HG02610 (cell line): ENCODE results near the gene CCR4.
"Not testable (repeated sequence)": the region's sequence is repeated elsewhere in the genome, so short reads cannot be mapped to it uniquely, and the experiment has no call there.

ENCODE experiments used
- ATAC-seq: cut with Tn5 transposase; IDR thresholded peaks from one replicate; pipeline ENCODE4 v1.9.1; 2021; ENCODE audit warnings: mild to moderate bottlenecking, moderate library complexity; ENCODE audit not compliant: unreplicated experiment

The CCR4 gene

DNA sequence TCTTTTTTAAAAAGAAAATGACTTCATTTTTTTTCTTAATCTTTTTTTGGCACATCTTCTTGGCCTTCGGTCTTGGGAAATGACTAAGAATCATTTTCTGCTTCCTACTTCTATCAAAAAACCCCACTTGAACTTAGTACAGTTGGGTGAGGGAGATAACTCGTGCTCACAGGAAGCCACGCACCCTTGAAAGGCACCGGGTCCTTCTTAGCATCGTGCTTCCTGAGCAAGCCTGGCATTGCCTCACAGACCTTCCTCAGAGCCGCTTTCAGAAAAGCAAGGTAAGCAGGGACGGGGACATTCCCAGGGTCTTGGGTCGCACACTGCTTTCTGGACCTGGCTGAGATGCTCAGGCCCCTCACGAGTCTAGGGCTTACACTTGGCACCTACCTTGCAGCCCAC lies at the start of gene CCR4:
Gene CCR4, plus strand, starts transcription at position 235 of the 402 bp plus-strand sequence. CDS start 1,779 bp downstream, outside the sequence.
- no peak for ATAC-seq

DNA sequence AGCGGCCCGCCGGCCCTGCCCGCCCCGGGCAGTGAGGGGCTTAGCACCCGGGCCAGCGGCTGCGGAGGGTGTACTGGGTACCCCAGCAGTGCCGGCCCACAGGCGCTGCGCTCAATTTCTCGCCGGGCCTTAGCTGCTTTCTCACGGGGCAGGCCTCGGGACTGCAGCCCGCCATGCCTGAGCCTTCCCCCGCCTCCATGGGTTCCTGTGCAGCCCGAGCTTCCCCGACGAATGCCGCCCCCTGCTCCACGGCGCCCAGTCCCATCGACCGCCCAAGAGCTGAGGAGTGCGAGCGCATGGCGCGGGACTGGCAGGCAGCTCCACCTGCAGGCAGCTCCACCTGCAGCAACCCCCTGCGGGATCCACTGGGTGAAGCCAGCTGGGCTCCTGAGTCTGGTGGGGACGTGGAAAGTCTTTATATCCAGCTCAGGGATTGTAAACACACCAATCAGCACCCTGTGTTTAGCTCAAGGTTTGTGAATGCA lies 48.5 kb upstream of the CCR4 start:
- ATAC-seq, result peak; percentile 43

DNA sequence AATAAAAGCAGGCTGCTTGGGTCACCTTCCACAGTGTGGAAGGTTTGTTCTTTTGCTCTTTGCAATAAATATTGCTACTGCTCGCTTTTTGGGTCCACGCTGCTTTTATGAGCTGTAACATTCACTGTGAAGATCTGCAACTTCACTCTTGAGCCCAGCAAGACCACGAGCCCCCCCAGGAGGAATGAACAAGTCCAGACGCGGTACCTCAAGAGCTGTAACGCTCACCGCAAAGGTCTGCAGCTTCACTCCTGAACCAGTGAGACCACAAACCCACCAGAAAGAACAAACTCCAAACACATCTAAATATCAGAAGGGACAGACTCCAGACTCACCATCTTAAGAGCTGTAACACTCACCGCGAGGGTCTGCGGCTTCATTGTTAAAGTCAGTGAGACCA lies 47.5 kb upstream of the CCR4 start:
- ATAC-seq, result no peak

DNA sequence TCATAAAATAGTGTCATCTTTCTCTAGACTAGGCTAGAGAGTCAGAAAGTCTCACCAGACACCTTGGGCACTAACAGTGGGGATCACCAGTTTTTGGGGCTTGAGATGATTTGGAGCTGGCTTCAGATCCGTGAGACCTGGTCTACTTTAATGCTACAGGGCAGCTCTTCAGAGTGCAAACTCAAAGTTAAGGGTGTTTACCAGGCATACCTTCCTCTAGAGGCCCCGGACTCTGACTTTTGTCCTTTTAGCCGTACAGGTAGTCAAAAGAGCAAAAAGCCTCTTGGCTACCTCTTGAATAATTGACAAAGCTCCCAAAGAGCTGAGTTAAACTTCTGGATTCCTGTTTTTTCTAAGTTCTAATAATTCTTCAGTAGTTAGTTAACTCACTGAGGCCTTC lies 41.4 kb upstream of the CCR4 start:
- no peak for ATAC-seq

DNA sequence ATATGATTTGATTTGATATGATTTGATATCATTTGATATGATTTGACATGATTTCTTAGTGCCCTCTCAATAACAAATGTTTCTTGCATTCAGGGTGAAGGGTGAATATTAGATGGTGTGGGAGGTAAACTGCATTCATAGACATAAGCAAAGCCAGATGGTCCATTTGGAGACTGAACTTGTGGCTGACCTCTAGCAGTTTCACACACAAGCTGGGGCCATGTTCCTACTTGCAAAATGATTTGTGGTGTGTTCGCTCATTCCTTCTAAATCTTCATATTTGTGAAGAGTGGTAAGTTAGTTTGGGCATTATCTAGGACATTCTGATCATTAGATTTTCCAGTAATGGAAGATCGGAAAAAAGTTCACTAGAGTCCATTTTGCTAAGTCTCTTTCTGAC lies 40.5 kb upstream of the CCR4 start:
- no peak for ATAC-seq

DNA sequence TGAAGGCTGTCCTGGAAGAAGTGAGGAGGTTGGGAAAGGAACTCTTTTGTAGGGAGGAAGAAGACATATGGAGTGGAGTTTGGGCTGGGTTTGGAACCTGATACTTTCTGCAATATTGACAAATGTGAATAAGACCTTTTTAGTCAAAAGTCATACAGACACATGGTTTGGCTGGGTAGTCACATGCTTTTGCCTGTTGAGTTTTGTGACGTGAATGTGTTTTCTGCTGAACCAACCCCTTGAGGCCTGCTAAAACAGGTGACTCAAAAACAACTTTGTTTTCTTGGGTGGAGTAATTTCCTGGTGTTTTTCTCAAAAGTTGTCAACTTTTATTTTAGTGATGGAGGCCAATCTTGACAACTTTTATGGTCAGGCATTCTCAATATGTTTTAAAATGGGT lies 39.4 kb upstream of the CCR4 start:
- ATAC-seq, result no peak

DNA sequence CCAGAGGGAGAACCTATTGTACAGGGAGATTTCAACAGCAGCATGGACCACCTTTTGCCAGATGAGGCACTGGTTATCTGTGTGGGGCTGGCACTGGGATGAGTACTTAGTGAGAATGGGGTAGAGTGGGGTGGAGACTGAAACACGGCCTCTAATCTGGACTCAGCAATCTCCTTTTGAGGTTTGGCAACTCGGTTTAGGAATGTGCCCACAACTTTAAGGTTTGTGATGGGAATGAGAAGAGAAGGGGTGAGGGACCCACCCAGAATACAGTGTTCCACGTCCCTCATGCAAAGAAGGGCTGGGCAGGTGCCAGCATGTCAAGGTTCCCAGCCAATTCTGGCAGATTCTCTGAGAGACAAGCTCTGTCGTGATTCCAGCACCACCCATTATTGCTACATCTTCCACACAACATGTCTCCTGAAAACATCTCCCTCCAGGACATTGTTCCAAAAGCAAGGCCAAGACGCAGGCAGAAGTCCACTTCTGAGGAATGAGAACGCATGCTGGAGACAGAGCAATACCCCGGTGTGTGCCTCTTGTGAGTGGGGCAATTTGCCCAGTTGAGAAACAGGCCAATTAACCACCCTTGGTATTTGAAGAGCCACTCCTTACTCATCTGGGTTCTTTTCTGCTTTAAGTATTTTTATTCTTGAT lies 37.5 kb upstream of the CCR4 start:
- no peak for ATAC-seq

DNA sequence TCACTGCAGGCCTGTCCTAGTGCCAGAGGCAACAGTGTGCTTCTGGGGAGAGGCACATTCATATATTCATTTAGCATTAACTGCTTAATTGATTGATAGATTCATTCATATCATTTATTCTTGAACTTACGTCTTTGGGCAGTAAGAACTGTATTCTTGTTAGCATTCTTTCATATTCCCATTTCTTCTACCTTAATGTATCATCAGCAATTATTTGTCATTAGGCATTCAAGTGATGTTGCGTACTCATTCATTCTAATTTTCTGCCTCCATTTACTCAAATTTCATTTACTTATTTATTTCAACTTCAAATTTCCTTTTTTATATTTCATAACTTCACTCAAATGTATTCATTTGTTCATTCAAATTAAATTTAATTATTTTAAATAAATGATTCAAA lies 31.5 kb upstream of the CCR4 start:
- ATAC-seq, result no peak

DNA sequence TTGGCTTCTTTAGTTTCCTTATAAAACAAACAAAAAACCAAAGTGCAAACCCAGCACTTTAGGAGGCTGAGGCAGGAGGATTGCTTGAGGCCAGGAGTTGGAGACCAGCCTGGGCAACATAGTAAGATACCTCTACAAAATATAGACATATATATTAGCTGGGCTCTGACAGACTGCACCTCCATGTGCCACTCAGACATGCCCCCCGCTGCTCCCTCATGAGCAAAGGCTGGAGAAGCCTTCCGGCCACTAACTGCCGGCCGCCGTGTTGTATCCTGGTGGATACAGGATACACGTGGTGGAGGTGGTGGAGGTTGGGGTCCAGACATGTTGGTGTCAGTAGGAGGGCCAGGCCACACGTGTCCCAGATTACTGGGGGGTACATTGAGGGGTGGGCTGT lies 29.4 kb upstream of the CCR4 start:
- ATAC-seq, result no peak

DNA sequence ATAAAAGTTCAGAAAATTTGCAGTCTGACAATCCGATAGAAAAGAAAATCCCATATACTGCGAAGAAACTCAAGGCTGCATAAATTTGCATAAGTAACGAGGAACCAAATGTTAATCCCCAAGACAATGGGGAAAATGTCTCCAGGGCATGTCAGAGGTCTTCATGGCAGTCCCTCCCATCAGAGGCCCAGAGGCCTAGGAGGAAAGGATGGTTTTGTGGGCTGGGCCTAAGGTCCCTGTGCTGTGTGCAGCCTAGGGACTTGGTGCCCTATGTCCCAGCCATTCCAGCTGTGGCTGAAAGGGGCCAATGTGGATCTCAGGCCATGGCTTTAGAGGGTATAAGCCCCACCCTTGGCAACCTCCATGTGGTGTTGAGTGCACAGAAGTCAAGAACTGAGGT lies 21.3 kb upstream of the CCR4 start:
- ATAC-seq, result no peak

DNA sequence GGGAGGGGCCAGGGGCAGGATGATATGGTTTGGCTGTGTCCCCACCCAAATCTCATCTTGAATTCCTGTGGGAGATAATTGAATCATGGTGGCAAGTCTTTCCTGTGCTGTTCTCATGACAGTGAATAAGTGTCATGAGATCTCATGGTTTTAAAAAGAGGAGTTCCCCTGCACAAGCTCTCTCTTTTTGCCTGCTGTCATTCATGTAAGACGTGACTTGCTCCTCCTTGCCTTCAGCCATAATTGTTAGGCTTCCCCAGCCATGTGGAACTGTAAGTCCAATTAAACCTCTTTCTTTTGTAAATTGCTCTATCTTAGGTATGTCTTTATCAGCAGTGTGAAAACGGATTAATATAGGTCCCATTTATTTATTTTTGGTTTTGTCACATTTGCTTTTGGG lies 20.2 kb upstream of the CCR4 start:
- ATAC-seq, result not testable (repeated sequence)

DNA sequence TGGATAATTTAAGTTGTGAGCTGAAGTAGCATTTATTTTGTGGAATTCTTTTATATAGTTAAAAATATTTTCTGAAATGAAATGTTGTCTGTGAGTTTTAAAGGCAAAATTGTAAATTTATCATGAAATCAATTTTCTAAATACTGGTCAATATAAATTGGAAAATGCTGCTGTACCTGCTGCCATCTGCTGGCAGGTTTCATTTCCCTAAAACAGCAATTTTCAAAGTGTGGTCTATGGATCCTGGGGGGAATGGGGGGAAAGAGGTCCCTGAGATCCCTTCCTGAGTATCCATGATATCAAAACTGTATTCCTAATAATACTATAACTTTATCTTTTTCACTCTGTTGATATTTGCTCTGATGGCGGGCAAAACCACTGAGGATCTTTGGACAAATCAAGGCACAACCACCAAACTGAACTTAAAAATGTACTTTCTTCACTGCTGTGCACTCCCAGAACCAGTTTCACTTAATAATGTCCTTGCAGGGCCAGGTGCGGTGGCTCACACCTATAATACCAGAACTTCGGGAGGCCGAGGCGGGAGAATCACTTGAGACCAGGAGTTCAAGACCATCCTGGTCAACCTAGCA lies 17.2 kb upstream of the CCR4 start:
- no peak for ATAC-seq

DNA sequence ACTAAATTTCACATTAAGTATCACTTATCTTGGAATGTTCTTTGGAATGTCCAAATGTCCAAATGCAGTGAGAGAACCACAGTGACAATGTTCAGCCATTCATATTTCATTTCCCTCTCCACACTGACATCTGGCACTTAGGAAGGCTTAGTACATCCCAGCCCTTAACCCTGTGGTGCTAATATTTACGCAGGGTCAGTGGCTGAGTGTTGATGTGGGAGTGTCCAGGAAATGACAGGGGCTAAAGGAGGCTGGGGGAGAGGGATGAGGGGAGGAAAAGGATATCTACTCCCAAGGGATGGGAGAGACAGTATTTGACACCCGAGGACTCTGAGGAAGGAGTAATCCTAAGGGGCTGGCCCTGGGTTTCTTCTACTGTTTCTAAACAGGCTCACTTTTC lies 14.1 kb upstream of the CCR4 start:
- no peak for ATAC-seq

DNA sequence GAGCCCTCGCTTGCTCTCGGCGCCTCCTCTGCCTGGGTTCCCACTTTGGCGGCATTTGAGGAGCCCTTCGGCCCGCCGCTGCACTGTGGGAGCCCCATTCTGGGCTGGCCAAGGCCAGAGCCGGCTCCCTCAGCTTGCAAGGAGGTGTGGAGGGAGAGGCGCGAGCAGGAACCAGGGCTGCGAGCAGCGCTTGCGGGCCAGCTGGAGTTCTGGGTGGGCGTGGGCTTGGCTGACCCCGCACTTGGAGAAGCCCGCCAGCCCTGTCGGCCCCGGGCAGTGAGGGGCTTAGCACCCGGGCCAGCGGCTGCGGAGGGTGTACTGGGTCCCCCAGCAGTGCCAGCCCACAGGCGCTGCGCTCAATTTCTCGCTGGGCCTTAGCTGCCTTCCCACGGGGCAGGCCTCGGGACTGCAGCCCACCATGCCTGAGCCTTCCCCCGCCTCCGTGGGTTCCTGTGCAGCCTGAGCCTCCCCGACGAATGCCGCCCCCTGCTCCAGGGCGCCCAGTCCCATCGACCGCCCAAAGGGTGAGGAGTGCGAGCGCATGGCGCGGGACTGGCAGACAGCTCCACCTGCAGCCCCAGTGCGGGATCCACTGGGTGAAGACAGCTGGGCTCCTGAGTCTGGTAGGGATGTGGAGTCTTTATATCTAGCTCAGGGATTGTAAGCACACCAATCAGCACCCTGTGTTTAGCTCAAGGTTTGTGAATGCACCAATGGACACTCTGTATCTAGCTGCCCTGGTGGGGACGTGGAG lies 11.7 kb upstream of the CCR4 start:
- not testable (repeated sequence) for ATAC-seq

DNA sequence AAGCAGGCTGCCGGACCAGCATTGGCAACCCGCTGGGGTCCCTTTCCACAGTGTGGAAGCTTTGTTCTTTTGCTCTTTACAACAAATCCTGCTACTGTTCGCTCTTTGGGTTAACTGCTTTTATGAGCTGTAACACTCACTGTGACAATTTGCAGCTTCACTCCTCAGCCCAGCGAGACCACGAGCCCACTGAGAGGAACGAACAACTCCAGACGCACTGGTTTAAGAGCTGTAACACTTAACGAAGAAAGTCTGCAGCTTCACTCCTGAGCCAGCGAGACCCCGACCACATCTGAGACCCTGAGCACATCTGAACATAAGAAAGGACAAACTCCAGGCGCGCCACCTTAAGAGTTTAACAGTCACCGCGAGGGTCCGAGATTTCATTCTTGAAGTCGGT lies 10.7 kb upstream of the CCR4 start:
- ATAC-seq, result no peak

DNA sequence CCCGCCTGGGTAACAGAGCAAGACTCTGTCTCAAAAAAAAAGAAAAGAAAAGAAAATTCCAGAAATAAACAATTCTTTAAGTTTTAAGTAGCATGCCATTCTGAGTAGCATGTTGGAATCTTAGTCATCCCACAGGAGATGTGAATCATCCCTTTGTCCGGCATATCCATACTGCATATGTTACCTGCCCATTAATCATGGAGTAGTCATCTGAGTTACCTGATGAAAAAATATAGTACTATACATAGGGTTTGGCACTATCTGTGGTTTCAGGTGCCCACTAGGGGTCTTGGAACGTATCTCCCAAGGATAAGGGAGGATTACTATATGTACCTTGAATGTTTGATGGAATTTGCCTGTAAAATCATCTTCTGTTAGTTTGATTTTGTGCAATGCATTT lies 6.3 kb upstream of the CCR4 start:
- no peak for ATAC-seq

DNA sequence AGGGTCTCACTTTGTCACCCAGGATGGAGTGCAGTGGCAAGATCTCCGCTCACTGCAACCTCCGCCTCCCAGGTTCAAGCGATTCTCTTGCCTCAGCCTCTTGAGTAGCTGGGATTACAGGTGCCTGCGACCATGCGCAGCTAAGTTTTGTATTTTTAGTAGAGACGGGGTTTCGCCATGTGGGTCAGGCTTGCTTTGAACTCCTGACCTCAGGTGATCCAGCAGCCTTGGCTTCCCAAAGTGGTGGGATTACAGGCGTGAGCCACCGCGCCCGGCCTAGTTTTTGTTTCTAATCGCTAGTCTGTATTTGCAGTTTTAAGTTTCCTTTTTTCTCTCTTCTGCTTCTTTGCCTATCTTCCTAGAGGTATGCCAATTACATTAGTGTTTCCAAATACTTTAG lies 5.8 kb upstream of the CCR4 start:
- not testable (repeated sequence) for ATAC-seq

DNA sequence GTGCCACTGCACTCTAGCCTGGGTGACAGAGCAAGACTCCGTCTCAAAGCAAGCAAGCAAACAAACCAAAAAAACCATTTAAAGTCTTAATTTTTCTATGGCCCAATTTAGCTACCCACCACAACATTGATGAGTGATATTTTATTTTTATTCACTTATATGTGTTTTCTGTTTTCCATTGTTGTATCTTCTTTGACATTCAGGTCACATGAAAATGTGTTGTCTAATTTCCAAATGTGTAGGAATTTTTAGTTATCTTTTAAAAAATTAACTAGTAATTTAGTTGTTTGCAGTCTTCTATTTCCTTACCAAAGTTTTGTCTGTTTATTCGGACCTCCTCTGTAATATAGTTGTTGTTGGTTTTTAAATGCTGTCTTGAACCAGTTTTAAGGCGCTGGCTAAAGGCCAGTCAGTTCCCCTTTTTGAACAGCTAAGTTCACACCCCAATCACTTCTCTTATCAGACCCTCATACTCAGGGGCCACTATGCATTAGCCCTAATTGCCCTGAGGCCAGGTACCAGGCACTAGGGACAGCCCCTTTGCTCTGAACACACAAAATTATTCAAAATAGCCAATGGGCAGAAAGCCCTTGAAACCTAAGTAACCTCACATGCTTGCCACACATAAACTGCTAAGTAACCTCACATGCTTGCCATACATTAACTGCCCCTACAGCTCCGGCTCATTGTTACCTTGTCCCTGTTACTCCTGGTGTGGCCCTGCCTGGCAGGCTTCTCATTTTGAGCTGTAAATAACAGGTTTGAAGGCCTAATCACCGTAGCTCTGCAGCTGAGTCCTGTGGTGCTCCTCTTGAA lies 4.3 kb upstream of the CCR4 start:
- ATAC-seq, result no peak

DNA sequence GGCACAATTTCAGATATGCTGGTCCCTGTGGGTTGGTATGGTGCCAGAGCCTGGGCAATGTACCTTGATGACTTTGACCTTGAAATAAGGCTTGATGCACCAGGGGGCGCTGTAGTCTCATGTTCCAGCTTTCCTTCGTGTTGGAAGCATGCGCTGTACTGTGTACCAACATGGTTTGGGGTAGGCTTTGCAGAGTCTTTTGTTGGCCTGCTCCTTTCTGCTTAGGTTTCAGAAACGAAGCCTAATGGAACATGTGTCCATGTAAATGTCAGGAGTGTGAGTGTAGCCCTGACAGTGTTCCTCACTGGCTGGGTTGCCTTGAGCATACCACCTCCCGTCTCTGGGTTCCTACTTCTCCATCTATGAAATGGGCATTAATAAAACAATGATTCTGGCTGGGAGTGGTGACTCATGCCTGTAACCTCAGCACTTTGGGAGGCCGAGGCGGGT lies 3.6 kb upstream of the CCR4 start:
- peak; percentile 73 for ATAC-seq

DNA sequence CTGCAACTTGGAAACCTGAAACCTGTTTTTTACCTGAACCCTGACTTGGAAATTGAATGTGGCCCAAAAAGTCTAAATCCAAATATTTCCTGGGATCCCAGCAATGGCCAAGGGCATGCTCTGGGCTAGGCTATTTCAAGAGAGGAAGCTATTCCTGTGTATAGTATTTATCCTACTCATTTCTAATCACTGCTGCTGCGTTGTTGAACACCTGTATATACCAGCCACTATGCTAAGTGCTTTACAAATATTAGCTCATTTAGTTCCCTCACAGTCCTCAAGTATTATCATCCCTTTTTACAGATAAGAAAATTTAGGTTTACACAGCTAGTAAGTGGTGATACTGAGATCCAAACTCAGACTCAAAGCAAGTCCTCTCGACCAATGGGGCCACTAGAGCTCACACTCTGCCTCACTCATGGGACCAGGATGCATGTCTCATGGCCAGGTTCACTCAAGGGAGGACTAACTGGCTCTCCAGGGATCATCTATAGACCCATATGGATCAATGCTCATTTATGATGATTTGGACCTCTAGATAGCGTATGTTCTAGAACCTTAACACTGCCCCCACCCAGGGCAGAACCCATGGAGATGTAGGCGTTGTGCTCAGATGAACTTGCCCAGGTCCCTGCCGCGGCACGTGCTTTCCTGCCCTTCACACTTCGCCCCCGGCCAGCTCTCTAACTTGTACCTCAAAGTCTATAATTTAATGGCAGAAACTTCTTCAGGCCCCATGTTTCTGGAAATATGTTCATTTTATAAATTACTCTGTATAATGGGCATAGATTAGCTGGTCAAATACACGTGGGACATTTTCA lies 2.6 kb upstream of the CCR4 start:
- ATAC-seq, result no peak
